Keratinocyte (primary cell): ENCODE results near the gene ADM2.

Experiments used
- EZH2 ChIP-seq: IDR thresholded peaks from one replicate; pipeline ENCODE4 v1.6.1; 2012; ENCODE audit warnings: inconsistent platforms, mild to moderate bottlenecking, low read length, moderate library complexity
- TF ChIP-seq, protein P1 (sequence below), 3 experiments: IDR thresholded peaks in 1 of 3; conservative IDR thresholded peaks in 1 of 3; optimal IDR thresholded peaks in 1 of 3; 2 replicates in 2 of 3; 3 replicates in 1 of 3; pipeline versions ENCODE3 to v1.5.1; 2011; ENCODE audit warnings: low read length in 3 of 3, mild to moderate bottlenecking in 3 of 3, moderate library complexity in 2 of 3, control low read depth in 1 of 3, inconsistent platforms in 1 of 3; ENCODE audit not compliant: insufficient read depth in 2 of 3; ENCODE audit errors: extremely low read depth in 1 of 3

DNA sequence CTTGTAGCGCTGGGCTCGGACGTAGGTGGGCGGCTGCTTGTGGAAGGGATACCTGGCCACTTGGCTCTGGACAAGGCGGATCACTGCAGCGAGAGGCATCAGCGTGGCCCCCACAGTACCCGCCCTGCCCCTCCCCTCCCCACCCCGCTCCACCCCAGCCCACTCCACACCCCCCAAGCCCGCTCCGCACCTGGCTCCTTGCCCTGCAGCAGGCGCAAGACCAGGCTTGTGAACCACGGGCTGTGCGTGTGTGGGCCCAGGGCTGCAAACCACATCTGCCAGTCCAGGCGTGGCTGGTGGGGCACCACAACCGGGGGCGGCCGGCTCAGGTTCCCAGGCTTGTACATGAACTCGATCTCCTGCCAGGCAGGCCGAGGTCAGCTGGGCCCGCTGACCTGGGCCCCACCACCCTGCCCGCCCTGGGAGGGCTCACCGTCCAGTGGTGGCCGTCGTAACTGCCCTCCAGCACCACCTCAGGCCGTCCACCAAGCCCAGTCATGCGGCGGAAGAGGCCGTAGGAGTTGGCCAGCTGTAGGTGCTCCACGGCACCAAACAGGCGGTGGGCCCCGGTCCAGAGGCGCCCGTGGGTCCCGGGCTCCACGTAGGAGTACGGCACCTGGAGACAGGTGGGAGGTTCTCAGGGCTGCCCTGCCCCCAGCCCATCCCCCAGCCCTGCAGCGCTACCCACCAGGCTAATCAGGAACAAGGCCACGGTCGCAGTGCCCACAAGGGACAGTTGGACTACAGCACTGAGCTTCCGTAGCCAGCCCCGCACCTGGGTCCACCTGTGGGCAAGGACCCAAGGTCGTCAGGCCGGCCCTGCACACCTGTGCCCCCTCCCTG lies 23.2 kb downstream of the ADM2 start:
- TF ChIP-seq, protein P1, sequence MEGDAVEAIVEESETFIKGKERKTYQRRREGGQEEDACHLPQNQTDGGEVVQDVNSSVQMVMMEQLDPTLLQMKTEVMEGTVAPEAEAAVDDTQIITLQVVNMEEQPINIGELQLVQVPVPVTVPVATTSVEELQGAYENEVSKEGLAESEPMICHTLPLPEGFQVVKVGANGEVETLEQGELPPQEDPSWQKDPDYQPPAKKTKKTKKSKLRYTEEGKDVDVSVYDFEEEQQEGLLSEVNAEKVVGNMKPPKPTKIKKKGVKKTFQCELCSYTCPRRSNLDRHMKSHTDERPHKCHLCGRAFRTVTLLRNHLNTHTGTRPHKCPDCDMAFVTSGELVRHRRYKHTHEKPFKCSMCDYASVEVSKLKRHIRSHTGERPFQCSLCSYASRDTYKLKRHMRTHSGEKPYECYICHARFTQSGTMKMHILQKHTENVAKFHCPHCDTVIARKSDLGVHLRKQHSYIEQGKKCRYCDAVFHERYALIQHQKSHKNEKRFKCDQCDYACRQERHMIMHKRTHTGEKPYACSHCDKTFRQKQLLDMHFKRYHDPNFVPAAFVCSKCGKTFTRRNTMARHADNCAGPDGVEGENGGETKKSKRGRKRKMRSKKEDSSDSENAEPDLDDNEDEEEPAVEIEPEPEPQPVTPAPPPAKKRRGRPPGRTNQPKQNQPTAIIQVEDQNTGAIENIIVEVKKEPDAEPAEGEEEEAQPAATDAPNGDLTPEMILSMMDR (optimal IDR thresholded peaks at IDR 0.05 in 1 of 3, IDR thresholded peaks at IDR 0.05 in 1 of 3, conservative IDR thresholded peaks at IDR 0.05 in 1 of 3; ENCODE audit: extremely low read depth in 1 of 3, insufficient read depth in 2 of 3, low read length in 3 of 3): no peak
- TF ChIP-seq EZH2: no peak
